HL-60/S4 treated with phorbol 12-myristate 13-acetate at 8.2 ng/mL for 4 days and 3 days (cell line): ENCODE measurements around the gene ZNF785.
"Not testable (repeated sequence)": the region's sequence is repeated elsewhere in the genome, so short reads cannot be mapped to it uniquely, and the experiment has no call there.

Experiments used
- in situ Hi-C: fragments of 300-500 bp; cut with MboI; formaldehyde crosslinking; loops from 2 replicates; pipeline ENCODE4 v1.15.0; 2022; ENCODE audit warnings: low sequenced_read_pairs

Gene ZNF785

DNA sequence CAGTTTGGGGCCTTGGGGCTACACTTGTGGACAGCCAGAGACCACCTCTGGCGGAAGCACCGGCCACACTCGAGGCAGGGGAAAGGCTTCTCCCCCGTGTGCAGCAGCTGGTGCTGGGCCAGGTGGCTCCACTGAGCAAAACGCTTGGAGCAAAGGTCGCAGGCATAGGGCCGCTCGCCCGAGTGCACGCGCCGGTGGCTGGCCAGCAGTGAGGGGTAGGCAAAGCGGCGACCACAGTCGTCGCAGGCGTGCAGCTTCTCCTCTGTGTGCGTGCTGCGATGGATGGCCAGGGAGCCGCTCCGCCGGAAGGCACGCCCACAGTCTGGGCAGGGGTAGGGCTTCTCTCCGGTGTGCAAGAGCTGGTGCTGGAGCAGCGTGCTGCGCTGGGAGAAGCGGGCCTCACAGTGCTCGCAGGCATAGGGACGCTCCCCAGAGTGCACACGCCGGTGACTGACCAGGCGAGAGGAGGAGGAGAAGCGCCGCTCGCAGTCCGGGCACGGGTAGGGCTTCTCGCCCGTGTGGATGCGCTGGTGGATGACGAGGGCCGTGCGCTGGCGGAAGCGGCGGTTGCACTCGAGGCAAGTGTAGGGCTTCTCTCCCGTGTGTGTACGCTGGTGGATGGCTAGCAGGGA, 18.9 kb upstream of the ZNF785 start:
- in situ Hi-C loops: loop anchor here (10.0 to 25.0 kb wide), 2 partner anchors 160 to 467 kb away; partner anchors contain the start of gene SEPHS2

DNA sequence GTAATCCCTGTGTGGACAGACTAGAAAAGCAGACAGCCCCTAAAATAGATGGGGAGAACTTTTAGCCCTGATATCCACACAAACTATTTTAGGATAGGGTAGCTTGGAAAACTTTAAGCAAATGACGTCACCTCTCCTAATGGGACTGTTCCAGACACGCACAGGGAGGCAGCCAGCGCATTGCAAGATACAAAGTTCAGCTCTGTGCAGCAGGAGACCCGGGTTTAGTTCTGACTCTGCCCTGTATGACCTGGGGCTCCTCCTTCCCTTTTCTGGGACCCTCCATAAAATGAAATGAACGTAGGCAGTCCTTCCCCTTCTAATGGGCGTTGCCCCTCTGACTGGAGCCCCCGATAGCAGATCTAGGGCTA, 18.4 kb upstream of the ZNF785 start:
- in situ Hi-C loops: loop anchor here (10.0 to 25.0 kb wide), 2 partner anchors 159 to 467 kb away; partner anchors contain the start of gene SEPHS2

DNA sequence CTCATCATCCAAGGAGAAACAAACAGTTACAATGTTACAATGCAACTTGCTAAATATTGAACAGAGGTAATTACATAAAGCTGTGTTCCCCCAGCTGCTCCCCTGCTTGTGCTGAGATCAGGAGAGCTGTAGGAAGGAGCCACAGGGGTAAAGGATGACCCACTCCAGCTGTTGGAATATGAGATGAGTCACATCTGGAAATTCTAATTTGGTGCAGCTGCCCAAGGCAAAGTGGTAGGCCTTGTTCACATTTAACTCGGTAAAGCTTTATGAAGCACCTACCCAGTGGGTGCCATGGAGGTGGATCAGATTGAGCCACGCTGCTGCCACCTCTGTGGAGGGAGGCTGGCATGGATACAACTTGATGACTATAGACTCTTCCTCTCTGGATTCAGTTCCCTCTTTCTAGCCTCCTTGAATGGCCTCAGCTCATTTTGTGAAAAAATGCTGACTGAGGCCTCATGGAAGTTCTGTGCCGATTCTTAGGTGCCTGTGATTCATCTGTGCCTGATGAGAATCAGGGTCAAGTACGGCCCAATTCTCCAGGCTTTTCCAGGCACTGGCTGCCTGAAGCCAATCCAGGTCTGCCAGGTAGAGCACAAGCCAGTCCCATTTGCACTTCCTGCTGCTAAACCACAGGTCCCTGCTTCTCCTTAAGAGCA, 17.2 kb upstream of the ZNF785 start:
- in situ Hi-C loops: loop anchor here (10.0 to 25.0 kb wide), 2 partner anchors 158 to 465 kb away; partner anchors contain the start of gene SEPHS2

DNA sequence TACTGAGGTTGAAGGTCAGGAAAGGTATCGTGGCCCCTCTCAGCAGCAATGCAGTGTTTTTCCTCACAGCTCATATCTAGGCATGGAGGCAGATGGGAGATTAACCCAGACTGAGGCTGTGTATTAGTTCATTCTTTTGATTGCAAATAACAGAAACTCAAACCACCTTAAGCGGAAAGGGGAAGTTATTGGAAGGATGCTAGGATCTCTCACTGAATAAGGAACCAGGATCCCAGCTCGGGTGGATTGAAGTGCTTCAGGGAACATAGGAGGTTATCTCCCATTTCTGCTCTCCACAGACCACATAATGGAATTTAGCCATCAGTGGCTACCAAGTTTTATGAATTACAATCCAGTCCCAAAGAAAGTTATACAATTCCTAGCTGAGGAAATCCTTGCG, 16.5 kb upstream of the ZNF785 start:
- in situ Hi-C loops: loop anchor here (10.0 to 25.0 kb wide), 2 partner anchors 157 to 465 kb away; partner anchors contain the start of gene SEPHS2

- in situ Hi-C loops: loop anchor here (10.0 to 25.0 kb wide), 2 partner anchors 156 to 464 kb away; partner anchors contain the start of gene SEPHS2
Measured at GRCh38 chr16:30600929-30601328, 15.4 kb upstream of the ZNF785 start.

DNA sequence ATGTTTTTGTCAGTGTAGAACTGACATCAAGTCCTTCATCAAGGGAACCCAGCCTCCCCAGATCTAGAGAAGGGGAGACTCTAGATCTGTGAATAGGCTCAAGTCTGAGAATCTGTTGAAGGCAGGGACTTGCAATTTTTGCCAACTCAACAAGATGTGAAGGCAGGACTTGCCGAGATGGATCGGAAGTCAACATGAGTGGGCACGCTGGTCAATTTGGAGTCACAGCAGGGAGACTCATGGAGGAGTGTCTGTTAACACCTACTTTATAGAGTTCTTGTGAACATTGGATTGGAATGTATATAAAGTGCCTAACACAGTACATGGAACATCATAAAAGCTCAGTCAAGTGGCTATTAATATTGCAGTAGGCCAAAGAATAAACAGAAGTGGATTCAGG, 14.7 kb upstream of the ZNF785 start:
- in situ Hi-C loops: loop anchor here (10.0 to 25.0 kb wide), 2 partner anchors 155 to 463 kb away; partner anchors contain the start of gene SEPHS2

DNA sequence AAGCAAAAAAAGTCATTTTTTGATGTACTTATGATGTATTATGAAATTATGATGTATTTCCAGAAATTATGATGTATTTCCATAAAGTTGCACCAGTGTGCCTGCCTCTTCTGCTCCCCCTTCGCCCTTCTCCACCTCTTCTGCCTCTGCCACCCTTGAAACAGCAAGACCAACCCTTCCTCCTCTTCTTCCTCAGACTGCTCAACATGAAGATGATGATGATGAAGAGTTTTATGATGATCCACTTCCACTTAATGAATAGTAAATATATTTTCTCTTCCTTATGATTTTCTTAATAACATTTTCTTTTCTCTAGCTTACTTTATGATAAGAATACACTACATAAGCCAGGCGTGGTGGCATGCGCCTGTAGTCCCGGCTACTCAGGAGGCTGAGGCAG, 7.4 kb upstream of the ZNF785 start:
- in situ Hi-C loops: no loop called here

- in situ Hi-C loops: not testable (repeated sequence)
Measured at GRCh38 chr16:30590869-30591268, 5.4 kb upstream of the ZNF785 start.

- in situ Hi-C loops: not testable (repeated sequence)
Measured at GRCh38 chr16:30589582-30589981, 4.1 kb upstream of the ZNF785 start.

GRCh38 chr16:30588651-30589050, 3.2 kb upstream of the ZNF785 start:
- in situ Hi-C loops: no loop called here

- in situ Hi-C loops: no loop called here
Measured at GRCh38 chr16:30585022-30585399, 486 bp downstream of the ZNF785 start.

DNA sequence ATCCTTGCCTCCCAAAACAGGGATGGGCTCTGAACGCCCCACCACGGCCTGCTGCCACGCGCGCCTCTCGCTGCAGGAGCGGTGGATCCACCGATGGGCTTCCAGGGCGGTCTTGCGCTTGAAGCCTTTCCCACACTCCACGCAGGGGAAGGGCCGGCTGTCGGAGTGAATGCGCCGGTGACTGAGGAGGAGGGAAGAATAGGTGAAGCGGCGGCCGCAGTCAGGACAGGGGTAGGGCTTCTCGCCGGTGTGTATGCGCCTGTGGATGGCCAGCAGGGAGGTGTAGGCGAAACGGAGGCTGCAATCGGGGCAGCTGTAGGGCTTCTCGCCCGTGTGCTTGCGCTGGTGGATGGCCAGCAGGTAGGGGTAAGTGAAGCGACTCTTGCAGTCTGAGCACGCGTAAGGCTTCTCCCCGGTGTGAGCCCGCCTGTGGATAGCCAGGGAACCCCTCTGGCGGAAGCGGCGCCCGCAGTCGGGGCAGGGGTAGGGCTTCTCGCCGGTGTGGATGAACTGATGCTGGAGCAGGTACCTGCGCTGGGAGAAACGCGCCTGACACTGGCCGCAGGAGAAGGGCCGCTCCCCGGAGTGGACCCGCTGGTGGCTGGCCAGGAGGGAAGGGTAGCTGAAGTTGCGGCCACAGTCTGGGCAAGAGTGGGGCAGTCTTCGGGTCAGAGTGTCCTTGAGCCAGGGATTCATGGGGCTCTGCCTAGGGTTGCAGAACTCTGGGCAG, 2.7 kb downstream of the ZNF785 start:
- in situ Hi-C loops: no loop called here

- in situ Hi-C loops: no loop called here
Measured at GRCh38 chr16:30581457-30581856, 4.0 kb downstream of the ZNF785 start.

DNA sequence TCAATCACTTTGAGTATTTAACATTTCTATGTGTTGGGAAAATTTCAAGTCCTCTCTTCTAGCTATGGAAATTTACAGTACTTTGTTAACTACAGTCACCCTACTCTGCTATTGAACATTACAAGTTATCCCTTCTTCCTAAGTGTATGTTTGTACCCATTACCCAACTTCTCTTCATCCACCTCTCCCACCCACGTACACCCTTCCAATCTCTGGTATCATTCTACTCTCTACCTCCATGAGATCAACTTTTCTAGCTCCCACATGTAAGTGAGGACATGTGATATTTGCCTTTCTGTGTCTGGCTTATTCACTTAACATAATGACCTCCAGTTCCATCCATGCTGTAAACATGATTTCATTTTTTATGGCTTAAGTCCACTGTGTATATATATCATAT, 10.8 kb downstream of the ZNF785 start:
- in situ Hi-C loops: no loop called here

GRCh38 chr16:30571445-30572322, 13.8 kb downstream of the ZNF785 start, which contains the start of gene ZNF688:
Gene ZNF688 (minus strand): TSS chr16:30571714. CDS start chr16:30571629, 85 bp downstream.
- in situ Hi-C loops: no loop called here

GRCh38 chr16:30570636-30571444, 14.7 kb downstream of the ZNF785 start:
- in situ Hi-C loops: no loop called here

- in situ Hi-C loops: no loop called here
Measured at GRCh38 chr16:30569746-30570635, 15.5 kb downstream of the ZNF785 start.

DNA sequence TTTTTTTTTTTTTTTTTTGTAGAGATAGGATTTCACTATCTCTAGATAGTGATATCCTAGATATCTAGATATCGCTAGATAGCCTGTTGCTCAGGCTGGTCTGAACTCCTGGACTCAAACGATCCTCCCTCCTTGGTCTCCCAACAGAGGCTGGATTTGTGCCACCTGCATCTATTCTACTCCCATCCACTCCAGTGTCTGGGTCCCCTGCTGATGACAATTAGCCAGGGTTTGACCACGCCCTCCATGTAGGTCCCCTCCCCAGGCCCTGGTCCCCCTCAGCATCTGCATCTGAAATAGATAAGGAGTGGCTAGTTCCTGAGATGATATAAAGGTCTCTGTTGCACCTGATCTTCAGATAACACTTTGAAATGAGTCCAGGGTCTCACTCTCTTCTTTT, 16.2 kb downstream of the ZNF785 start:
- in situ Hi-C loops: no loop called here
